22Rv1 (cell line): ENCODE measurements around the gene CFAP126.
"Not testable (repeated sequence)": the region's sequence is repeated elsewhere in the genome, so short reads cannot be mapped to it uniquely, and the experiment has no call there.

ENCODE experiments used
- CTCF ChIP-seq: fragments of 450-650 bp; IDR thresholded peaks from 2 replicates; pipeline ENCODE4 v1.5.1; 2017; ENCODE audit warnings: mild to moderate bottlenecking
- ZFX ChIP-seq: fragments of 450-650 bp; IDR thresholded peaks from 2 replicates; pipeline ENCODE4 v1.6.1; 2017; ENCODE audit warnings: antibody characterized with exemption, borderline replicate concordance

- not testable (repeated sequence) for TF ChIP-seq CTCF, ZFX
These were observed 21.5 kb upstream of the CFAP126 start for GRCh38 chr1:161389158-161389557.
